NCI-H446 (cell line): ENCODE measurements around the gene DDX25.
"Not testable (repeated sequence)": the region's sequence is repeated elsewhere in the genome, so short reads cannot be mapped to it uniquely, and the experiment has no call there.

Experiments
- DNase-seq, 2 experiments: peaks; one replicate each; lab custom pipeline; 2025; lab: John Stamatoyannopoulos, UW

Gene DDX25

DNA sequence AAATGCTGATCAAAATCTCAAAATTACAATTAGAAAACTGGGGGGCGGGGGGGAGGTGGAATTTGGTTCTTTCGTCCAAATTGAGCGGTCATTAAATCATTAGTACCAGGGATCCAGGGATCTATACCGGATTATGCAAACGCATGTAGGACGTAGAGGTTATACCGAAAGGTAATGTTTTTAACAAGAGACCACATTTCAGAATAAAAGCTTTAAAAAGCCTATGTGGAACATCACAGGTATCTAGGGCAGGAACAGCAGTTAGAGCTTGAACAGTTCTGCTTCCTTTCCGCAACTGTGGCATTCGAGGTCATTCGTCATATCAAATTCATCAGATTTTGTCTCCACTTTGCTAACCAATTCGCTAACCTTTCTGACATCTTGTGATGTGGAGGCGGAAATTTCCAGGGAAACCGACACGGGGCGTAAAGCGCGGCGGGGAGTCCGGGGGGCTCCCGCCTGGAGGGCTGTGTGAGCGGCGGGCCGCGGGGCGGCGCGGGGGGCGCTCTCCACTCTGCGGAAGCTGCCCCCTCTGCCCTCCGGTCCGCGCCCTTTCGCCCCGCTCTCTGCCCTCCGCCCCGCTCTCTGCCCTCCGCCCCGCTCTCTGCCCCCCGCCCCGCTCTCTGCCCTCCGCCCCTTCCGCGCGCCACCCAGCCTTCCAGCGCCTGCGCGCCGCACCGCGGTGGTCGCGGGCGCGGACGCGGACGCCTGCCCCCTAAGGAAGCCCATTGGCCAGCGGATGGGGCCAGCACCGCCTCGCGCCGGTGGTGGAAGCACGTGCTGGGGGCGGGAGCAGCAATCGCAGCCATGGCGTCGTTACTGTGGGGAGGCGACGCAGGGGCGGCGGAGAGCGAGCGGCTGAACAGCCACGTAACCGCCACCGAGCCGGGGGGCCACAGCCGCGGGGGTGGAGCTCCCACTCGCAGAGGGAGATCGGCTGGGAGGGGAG lies at the start of gene DDX25:
Gene DDX25 (plus strand): TSS at position 798 of the 949 bp plus-strand sequence. CDS start 10 bp downstream, at position 808.
- DNase-seq: no peak

DNA sequence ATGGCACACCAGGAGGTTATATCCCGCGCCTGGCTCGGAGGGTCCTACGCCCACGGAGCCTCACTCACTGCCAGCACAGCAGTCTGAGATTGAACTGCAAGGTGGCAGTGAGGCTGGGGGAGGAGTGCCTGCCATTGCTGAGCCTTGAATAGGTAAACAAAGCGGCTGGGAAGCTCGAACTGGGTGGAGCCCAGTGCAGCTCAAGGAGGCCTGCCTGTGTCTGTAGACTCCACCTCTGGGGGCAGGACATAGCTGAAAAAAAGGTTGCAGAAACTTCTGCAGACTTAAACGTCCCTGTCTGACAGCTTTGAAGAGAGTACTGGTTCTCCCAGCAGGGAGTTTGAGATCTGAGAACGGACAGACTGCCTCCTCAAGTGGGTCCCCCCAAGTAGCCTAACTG lies 46.6 kb upstream of the DDX25 start:
- not testable (repeated sequence) for DNase-seq

DNA sequence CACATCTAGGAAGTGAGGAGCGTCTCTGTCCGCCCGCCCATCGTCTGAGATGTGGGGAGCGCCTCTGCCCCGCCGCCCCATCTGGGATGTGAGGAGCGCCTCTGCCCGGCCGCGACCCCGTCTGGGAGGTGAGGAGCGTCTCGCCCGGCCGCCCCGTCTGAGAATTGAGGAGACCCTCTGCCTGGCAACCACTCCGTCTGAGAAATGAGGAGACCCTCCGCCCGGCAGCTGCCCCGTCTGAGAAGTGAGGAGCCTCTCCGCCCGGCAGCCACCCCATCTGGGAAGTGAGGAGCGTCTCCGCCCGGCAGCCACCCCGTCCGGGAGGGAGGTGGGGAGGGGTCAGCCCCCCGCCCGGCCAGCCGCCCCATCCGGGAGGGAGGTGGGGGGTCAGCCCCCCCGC lies 41.5 kb upstream of the DDX25 start:
- not testable (repeated sequence) for DNase-seq

DNA sequence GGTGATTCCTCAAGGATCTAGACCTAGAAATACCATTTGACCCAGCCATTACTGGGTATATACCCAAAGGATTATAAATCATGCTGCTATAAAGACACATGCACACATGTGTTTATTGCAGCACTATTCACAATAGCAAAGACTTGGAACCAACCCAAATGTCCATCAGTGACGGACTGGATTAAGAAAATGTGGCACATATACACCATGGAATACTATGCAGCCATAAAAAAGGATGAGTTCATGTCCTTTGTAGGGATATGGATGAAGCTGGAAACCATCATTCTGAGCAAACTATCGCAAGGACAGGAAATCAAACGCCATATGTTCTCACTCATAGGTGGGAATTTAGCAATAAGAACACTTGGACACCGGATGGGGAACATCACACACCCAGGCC lies 39.0 kb upstream of the DDX25 start:
- DNase-seq: not testable (repeated sequence)

DNA sequence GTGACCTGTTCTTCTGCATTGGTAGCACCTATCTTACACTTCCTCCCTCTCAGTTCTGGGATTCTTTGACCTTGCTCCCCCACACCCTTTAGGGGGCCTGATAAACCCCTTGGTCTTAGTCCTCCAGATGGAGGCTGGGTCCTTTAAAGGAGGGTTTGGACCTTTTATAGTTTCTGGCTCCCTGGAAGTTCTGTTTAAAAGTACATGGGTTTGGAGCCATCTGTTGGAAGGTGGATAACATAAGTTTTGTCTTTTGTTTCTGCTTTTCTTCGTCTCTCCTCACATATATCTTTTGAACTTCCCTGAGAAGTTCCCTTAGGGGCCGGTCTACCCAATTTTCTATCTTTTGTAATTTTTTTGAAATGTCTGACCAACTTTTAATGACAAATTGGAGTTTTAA lies 34.8 kb upstream of the DDX25 start:
- no peak for DNase-seq

DNA sequence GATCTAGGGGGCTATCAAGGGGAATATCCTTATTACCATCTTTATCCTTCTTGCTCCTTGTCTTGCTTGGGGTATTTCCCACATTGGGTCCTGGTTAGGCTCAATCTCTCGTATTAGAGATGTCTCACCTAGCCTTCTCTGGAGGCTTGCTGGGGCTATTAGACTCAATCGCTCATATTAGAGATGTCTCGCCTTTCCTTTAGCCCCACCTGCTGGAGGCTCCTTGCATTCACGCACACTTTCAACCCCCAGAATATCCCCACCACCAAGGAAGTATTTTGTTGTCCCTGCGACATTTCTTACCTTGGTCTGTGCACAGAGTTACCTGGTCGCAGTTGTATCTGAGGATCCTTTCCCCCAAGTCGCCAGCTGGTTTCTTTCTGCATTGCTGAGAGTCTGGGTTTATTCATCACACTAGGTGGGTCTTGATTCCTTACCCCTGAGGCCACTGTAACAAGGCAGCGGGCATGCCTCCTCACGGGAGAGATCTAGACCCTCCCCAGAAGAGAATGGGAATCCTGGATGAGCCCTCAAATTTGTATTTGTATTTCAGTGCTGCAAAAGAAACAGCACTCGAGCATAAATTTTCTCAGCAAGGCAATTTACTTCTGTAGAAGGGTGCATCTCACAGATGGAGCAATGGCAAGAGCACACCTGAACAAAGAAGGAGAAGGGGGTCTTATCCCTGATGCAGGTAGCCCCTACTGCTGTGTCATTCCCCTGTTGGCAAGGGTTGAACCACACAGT lies 32.7 kb upstream of the DDX25 start:
- DNase-seq: peak; percentile 16 to 53

DNA sequence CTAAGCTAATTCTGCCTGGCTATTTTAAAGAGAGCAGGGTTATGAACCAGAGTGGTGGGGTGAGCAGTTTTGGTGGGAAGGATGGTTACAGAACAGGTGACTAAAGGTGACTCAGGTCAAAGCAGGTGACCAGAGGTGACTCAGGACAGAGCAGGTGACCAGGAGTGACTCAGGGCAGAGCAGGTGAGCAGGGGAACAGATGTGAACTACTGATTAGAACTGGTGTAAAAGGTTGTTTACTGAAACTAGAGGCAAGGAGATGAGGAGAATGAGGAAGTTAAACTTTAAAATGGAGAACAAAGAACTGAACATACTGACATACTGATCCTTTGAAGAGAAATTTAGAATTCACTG lies 32.2 kb upstream of the DDX25 start:
- DNase-seq: no peak

DNA sequence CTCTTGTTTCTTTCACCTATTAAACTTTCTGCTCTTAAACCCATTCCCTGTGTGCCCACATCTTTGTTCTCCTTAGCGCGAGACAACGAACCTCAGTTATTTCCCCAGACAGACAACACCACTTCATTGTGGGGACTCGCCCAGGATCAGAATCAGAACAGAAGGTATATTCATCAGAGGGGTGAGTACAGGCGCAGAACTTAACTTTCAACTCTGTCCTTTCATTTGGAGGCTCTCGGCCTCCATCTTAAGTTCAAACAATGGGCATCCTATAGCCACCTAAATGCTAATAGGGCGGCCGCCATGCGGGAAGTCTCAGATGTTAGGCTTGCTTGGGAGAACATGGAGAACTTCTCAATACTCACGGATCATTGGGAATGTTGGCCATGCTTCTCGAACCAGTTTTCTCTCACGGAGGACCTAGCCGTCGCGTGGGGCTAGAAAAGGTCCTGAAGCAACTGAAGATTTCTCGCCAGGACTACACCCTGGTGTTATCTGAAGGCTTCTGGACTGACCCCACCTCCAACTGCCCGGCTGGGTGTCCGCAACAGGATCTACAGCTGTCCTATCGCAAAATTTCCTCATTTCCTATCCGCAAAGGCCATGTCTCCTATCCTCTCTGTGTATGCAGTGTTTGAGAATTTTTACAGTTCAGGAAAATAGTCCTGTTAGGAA lies 30.3 kb upstream of the DDX25 start:
- no peak for DNase-seq

DNA sequence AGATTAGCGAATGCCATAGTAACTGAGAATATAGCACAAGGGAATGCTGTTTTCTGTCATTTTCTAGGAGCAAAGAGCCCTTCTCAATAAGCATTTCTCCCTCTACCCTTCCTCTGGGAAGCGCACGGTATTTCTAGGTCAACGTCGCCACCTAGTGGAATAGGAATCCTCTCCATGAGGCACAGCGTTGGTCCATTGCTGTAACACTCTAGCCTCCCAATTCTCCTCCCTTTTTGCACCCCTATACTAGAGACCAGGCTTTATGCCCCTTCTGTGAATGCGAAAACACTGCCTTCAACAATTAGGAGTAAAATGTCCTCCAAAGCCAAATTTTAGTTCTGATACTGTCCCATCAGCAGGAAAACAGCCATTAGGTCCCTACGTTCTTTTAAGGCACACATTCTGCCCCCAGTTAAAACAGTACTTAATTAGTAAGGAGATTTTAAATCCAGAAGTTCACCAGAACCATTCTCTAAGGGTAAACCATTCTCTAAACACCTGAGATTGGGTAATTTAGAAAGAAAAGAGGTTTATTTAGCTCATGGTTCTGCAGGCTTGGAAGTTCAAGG lies 29.7 kb upstream of the DDX25 start:
- peak; percentile 71 to 83 for DNase-seq

DNA sequence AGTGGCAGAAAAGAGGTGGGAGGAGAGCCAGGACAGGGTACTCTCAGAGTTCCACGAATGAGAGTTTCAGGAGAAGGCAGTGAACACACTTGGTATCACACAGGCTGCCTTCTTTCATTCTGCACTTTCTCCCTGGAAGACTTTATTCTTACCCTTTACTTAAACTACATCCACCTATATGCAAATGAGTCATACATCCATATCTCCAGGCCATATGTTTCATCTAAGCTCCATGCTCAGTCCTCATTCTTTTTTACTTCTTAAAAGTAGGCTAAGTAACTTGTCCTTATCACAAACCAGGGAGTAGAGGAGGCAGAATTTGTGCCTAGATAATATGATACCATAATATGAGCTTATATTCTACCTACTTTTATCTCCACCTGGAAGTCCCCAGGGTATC lies 23.0 kb upstream of the DDX25 start:
- DNase-seq: no peak

DNA sequence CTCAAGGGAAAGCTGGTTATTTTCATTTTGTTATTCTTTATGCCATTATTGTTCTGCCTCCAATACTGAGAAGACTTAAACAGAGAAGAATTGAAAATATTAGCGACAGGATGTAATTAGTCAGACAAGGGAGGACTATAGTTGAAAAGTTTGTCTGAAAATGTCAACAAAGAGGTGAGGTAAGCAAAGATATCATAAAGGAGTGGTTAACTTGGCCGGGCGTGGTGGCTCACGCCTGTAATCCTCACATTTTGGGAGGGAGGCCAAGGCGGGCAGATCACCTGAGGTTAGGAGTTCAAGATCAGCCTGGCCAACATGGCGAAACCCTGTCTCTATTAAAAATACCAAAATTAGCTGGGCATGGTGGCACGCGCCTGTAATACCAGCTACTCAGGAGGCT lies 20.9 kb upstream of the DDX25 start:
- no peak for DNase-seq

DNA sequence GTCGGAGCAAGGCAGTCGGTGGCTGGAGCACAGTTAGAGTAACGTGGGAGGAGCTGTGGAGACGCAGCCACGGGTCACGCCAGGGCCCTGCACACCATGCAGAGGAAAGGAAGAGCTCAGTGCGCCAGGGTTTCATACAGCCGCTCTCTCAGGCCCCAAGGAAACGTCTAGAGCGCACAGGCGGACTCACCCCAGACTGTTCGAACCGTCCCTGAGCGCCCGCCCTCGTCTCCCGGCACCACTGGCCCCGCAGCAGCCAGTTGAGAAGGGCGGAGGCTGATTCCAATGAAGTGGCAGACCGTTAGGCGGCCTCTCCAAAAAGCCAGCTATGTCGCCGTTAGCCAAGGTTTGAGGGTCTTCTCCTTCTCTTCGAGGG lies 17.3 kb upstream of the DDX25 start:
- no peak for DNase-seq

DNA sequence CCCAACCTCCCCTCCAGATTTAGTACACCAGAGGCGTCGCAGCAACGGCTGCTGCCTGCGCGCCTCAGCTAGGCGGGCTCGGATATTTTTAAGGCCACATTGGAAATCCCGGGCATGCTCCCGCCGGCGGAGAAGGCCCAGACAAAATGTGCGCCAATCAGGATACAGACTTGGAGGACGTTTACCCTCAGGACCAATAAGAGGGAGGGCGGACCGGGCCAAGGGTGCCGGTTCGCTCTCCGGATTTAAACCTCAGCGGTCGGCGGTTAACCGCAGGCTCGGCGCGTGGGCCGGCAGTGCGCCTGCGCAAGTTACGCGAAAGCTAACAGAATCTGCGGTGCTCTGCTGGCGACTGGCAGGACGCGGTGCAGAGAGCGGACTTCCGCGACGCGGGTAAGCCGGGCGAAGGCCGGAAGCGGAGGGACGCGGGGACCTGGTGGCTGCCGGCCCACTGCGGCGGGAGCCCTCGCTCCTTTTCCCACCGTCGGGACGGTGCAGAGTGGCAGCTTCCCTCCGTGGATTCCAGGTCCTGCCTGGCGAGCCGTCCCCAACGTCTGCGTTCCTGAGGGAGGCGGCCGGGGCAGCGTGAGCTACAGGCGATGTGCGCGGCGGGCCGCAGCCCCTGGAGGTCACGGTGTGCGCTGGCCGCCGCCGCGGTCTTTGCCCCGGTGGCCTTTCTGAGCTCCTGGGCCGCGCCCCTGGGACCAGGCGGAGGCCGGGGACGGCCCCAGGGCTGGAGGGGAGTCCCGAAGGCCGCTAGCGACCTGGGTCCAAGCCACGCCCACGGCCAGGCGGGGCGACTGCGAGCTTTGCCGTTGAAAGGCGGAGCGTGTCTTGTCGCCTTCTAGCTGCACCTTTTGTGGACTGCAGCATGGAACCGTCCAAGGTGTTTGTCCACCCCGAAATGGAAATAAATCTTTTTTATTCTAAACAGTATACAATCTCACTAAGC lies 16.7 kb upstream of the DDX25 start, which contains the start of gene HYLS1:
Gene HYLS1 (plus strand): TSS at position 296 of the 952 bp plus-strand sequence. CDS start 11,701 bp downstream, outside the sequence.
- DNase-seq: peak in 1 of 2 experiments; percentile 69

DNA sequence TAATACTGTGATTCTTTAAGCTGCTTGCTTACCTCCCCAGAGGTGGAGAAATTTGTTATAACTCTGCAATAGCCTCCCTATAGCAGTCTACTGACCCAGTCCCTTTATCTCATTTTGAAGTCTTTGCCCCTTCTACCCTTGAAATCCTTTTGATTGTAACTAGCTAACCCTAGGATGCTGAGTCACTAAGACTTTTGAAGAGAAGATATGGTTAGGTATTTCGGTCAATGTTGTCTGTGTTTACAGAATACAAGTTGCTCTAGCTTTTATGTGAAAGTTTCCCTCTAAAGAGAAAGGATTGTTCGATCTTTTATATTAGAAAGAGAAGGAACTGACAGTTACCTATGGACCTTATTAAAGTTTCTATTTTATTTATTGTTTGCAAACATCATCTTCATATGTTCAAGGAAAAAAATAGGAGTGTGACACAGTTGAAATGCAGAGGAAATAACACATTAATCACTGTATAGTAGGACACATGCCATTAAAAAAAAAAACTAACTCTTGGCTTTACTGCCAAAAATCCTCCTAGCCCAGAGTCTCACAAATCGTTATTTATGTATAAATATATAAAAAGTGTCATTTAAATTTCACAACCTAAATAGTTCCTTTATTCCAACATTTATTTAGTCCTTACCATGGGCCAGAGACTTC lies 13.7 kb upstream of the DDX25 start:
- no peak for DNase-seq

DNA sequence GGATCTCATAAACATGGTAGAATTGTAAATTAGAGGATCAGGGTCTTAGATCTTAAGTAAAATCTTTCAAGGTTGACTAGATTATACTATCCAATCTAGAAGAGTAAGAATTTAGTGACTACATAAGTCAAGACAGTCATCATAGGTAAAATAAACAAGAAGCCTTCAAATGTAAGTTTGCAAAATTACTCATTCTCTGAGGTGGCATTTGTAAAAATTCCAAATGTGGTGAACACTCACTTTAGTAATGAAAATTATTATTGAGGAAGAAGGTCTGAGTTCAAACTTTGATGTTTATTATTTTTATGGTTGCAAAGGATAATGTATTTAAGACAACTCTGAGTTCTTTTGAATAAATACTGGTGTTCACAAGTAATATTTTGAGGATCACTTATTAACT lies 12.2 kb upstream of the DDX25 start:
- DNase-seq: no peak

DNA sequence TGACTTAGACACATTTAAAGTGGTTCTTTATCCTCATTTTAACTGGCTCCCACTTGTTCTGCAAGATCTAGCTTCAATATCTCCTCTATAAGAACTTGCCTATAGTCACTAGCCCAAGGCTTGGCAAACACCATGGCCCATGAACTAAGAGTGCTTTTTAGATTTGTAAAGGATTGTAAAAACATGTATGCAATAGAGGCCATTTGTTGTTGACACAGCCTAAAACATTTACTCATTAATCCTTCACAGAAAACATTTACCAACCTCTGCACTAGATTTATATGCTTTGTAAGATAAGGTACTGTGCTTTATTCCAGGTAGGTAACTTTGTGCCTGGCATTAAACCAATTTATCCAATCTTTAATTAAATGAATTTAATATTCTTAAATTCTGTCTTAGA lies 11.3 kb upstream of the DDX25 start:
- DNase-seq: no peak

DNA sequence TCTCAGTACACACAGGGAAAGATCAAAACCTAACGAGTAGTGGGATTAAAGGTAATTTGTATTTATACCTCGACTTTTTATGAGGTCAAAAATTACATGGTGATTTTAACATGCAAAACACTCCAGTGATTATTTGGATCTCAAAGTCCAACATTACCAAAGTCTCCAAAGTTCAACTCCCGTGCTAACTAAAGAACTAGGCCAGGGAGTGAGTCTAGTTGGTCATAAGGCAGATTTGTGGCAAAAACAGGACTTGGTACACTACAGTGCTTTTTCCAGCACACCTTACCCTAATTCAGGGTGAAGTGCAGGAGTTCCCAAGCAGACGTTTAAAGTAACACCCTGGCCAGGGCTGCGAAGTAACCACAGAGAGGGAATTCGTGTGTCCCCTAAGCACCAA lies 2.4 kb upstream of the DDX25 start:
- no peak for DNase-seq

DNA sequence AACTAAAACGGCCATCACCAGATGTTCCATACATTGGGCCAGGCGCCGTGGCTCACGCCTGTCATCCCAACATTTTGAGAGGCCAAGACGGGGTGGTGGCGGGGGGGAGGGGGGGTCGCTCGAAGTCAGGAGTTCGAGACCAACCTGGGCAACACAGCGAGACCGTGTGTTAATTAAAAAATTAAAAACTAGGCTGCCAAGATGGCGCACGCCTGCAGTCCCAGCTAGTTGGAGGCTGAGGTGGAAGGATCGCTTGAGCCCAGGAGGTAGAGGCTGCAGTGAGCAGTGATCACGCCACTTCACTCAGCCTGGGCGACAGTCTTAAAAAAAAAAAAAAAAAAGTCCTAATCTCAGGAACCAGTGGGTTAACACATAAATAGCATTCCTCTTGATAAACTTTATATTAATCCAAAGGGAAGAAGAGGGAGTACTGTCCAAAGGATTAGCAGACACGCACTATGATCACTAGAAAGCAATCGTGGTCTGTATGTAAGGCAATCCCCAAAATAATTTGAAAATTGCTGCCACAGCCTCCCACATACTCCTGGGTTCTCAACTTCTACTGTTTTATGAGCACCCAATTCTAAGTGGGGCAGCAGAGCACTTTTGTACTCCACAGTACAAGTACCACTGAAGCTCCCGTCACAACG lies 1.9 kb upstream of the DDX25 start:
- DNase-seq: no peak

DNA sequence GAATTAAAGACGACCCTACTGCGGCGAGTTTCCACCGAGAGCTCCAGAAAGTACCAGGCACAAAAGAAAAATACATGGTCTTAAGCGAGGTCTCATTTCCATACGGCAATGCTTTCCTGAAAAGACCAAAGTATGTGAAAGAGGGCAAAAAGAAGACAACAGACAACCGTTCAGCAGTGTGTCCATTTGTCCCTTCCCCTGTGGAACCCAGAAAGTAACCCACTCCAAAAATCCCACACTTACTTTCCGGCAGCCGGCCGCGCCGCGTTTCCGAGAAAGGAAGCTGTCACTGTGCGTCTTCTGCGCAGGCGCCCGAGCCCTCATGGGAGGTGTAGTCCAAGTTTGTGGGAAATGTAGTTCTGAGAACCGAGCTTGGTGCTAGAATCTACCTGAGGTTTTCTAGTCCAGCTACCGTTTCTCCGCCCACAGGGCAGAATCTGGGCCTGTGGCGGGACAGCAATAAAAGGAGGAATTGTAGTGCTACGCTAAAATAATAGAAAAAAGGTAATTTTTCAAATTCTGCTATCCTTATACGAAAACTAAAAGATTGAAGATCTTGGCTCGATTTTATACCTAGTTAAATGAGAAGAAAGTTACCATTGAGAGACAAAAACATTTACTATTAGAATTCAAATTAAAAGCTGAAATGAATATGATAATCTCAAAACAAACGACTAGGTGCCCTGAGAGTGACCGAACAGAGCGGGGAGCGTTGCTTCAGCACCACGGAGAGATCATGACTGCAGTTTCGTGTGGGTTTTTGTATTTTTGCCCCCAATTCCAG lies 1.2 kb upstream of the DDX25 start, which contains the start of gene PUS3:
Gene PUS3 (minus strand): TSS at position 280 of the 784 bp plus-strand sequence. CDS start 6,922 bp downstream, outside the sequence.
- peak; percentile 84 to 90 for DNase-seq
